Measurements from ENCODE around the gene LIMS1. TPM values are rescaled to one million over a fixed set of nuclear protein-coding genes. Genes with fewer than 3 reads are reported as not detected.
"Not testable (repeated sequence)": the region's sequence is repeated elsewhere in the genome, so short reads cannot be mapped to it uniquely, and the experiment has no call there.

The LIMS1 gene
- total RNA-seq, 2 donors from 2014 or later, result 171 to 199 TPM

DNA sequence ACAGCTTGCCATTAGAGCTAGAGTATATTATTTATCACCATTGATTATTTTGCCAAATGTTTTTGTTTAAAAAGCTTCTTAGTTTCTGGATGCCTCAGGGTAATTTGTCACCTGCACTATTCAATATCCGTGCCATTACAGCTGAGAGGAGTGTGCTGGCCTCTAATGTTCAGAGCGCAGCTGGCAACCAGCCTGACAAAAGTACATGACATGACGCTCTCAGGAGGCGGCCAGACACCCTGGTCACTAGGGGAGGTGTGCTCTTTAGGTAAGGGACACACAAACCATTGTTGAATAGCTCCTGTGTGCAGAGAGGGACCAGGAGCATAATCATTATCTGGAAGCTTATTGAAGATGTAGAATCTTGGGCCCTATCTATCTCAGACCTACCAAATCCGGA is 20.3 kb downstream of the LIMS1 start:
- H3K4me3 ChIP-seq, result no peak overlapping the region
- H3K4me1 ChIP-seq (ENCODE audit: control insufficient read depth in 1 of 2, low read depth in 2 of 2), result peaks cover 19 to 23% of the 10 kb centered on the region in 2 donors
- no peaks in the 10 kb centered on the region for H3K27me3 ChIP-seq (replicated peaks; ENCODE audit: insufficient read depth)
- H3K27ac ChIP-seq, result no peak overlapping the region
- H3K36me3 ChIP-seq, result no peaks in the 10 kb centered on the region
- H3K9me3 ChIP-seq, result no peaks in the 10 kb centered on the region
- DNase-seq (ENCODE audit: low spot score) (no peak), ATAC-seq (ENCODE audit: insufficient number of reproducible peaks, low FRiP score, low read depth) (no peak)
- TF ChIP-seq, protein P1, sequence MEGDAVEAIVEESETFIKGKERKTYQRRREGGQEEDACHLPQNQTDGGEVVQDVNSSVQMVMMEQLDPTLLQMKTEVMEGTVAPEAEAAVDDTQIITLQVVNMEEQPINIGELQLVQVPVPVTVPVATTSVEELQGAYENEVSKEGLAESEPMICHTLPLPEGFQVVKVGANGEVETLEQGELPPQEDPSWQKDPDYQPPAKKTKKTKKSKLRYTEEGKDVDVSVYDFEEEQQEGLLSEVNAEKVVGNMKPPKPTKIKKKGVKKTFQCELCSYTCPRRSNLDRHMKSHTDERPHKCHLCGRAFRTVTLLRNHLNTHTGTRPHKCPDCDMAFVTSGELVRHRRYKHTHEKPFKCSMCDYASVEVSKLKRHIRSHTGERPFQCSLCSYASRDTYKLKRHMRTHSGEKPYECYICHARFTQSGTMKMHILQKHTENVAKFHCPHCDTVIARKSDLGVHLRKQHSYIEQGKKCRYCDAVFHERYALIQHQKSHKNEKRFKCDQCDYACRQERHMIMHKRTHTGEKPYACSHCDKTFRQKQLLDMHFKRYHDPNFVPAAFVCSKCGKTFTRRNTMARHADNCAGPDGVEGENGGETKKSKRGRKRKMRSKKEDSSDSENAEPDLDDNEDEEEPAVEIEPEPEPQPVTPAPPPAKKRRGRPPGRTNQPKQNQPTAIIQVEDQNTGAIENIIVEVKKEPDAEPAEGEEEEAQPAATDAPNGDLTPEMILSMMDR (IDR thresholded peaks at IDR 0.05), result no peak

DNA sequence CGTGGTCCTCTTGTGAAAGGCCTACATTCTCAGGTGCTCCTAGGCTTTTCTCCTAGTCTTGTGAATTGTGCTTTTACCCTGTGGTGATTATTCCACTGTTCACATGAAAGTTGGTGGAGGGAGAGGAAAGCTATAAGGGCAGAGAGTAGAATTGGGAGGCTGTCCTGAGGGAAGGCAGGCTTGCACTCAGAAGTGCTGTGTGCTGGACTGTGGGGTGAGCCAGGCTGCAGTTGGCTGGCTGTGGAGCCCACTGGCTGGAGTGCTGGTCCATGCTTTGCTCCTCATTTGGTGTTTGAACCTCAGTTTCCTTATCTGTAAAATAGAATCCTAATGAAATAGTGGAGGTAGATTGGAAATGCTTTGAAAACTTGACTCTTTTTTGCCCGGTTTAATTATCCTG is 21.3 kb downstream of the LIMS1 start:
- no peaks in the 10 kb centered on the region for H3K36me3 ChIP-seq
- no peaks in the 10 kb centered on the region for H3K27me3 ChIP-seq (replicated peaks; ENCODE audit: insufficient read depth)
- TF ChIP-seq, protein P1 (IDR thresholded peaks at IDR 0.05), result no peak
- H3K4me3 ChIP-seq, result no peak overlapping the region
- no peaks in the 10 kb centered on the region for H3K9me3 ChIP-seq
- ATAC-seq (ENCODE audit: insufficient number of reproducible peaks, low FRiP score, low read depth) (no peak), DNase-seq (ENCODE audit: low spot score) (no peak)
- H3K27ac ChIP-seq, result no peak overlapping the region
- peaks cover 21 to 28% of the 10 kb centered on the region in 2 donors for H3K4me1 ChIP-seq (ENCODE audit: control insufficient read depth in 1 of 2, low read depth in 2 of 2)

DNA sequence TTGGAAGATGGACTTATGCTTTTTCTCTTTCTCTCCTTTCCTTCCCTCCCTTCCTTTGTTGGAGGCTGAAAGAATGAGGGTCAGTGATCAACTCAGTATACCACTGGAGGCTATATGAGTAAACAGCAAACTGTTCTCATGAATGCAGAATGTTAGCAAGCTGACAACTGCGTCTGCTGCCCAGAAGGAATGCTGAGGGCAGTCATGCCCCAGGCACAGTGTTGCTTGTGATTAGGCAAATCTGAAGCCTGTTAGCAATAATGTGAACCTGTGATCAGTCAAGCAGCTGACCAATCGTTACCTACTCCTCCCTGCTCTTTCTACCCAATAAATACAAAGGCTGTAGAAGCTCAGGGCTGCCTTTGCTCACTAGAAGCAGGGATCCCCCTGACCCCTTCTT is 22.3 kb downstream of the LIMS1 start:
- not testable (repeated sequence) for DNase-seq (ENCODE audit: low spot score); H3K36me3 ChIP-seq; H3K27ac ChIP-seq; ATAC-seq (ENCODE audit: insufficient number of reproducible peaks, low FRiP score, low read depth); H3K27me3 ChIP-seq (replicated peaks; ENCODE audit: insufficient read depth); H3K4me3 ChIP-seq; H3K9me3 ChIP-seq
- H3K4me1 ChIP-seq (ENCODE audit: control insufficient read depth in 1 of 2, low read depth in 2 of 2), result peaks cover 28 to 37% of the 10 kb centered on the region in 2 donors

DNA sequence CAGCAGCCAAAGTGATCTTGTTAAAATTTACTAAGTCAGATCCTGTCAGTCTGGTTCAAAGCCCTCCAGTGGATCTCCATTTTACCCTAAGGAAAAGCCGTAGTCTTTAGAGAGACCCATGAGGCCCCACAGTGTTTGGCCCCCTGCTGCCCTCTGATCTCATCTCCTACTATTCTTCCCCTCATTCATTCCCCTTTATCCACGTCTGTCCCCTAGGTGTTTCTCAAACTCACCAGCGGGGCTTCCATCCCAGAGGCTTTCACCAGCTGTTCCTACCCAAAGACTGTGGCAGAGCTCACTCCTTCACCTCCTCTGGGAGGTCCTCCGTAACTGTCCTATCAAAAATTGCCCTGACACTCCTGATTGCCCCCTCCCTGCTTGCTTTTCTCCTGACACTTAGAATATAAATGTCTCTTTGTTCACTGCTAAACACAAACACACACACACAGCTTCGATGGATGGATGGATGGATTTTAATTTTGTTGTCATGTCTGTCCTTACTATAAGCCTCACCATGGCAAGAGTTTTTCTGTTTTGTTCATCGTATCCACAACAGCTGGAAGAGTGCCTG is 26.1 kb downstream of the LIMS1 start:
- Histone ChIP-seq H3K4me1 (ENCODE audit: control insufficient read depth in 1 of 2, low read depth in 2 of 2) (peaks cover 13 to 28% of the 10 kb centered on the region in 2 donors), H3K9me3 (no peaks in the 10 kb centered on the region), H3K27me3 (replicated peaks; ENCODE audit: insufficient read depth) (no peaks in the 10 kb centered on the region), H3K36me3 (no peaks in the 10 kb centered on the region), H3K27ac (no peak overlapping the region), H3K4me3 (no peak overlapping the region)
- DNase-seq (ENCODE audit: low spot score) (no peak), ATAC-seq (ENCODE audit: insufficient number of reproducible peaks, low FRiP score, low read depth) (no peak)
- TF ChIP-seq, protein P1 (IDR thresholded peaks at IDR 0.05), result no peak

DNA sequence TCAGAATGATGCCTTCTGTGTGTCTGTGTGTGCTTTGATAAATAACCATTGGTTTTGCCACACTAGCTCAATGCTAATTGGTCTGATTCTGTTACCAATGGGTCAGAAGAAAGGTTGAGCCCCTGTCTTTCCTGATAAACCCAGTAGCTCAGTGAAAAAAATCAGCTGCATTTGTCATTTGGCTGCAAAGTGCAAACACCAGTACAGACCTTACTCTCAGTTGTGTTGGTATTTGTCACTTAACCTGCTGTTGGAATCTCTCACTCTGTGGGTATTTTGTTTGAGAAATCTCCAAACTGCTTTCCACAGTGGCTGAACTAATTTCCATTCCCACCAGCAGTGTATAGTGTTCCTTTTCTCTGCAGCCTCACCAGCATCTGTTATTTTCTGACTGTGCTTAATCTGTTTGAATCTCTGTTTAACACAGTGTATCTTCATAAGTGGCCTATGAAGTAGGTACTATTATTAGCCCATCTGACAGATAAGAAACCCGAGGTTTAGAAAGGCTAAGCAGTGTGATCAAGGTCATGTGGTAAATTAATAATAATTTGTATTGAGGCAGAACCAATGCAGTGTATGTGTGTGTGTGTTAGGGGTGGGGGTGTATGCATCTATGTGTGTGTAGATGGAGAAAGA is 26.7 kb downstream of the LIMS1 start:
- DNase-seq (ENCODE audit: low spot score), result no peak
- Histone ChIP-seq H3K4me1 (ENCODE audit: control insufficient read depth in 1 of 2, low read depth in 2 of 2) (peaks cover 13 to 35% of the 10 kb centered on the region in 2 donors), H3K4me3 (no peak overlapping the region), H3K27ac (no peak overlapping the region), H3K9me3 (no peaks in the 10 kb centered on the region), H3K36me3 (no peaks in the 10 kb centered on the region), H3K27me3 (replicated peaks; ENCODE audit: insufficient read depth) (no peaks in the 10 kb centered on the region)
- TF ChIP-seq, protein P1 (IDR thresholded peaks at IDR 0.05), result no peak
- no peak for ATAC-seq (ENCODE audit: insufficient number of reproducible peaks, low FRiP score, low read depth)
